Measurements from ENCODE around the gene PLCB4.

- TF ChIP-seq CTCF (conservative IDR thresholded peaks at IDR 0.05 in 1 of 2, IDR thresholded peaks at IDR 0.05 in 1 of 2; ENCODE audit: extremely low read depth in 1 of 2, insufficient read depth in 1 of 2, low read depth in 1 of 2, low read length in 2 of 2) (no peak), EZH2 (IDR thresholded peaks at IDR 0.05; ENCODE audit: borderline replicate concordance, low read length) (no peak)
Observed at GRCh38 chr20:9293145-9293544, 224.3 kb downstream of the PLCB4 start.
